Suprapubic skin (tissue), 4 donors: ENCODE measurements around the gene CEP112. TPM values are rescaled to one million over a fixed set of nuclear protein-coding genes. Genes with fewer than 3 reads are reported as not detected.

Experiments used
- DNase-seq, 2 donors: peaks; one replicate each; pipeline ENCODE4 v3.0.0-alpha.2; 2019; ENCODE audit warnings: low spot score in 2 of 2
- H3K27ac ChIP-seq: fragments of 200-600 bp; sonication (generic); one replicate; pipeline ENCODE4 v1.5.1; 2019
- H3K27me3 ChIP-seq: fragments of 200-600 bp; sonication (generic); one replicate; pipeline ENCODE4 v1.5.1; 2019
- H3K36me3 ChIP-seq: fragments of 200-600 bp; sonication (generic); one replicate; pipeline ENCODE4 v1.5.1; 2019
- H3K4me1 ChIP-seq: fragments of 200-600 bp; sonication (generic); one replicate; pipeline ENCODE4 v1.5.1; 2019
- H3K4me3 ChIP-seq: fragments of 200-600 bp; sonication (generic); one replicate; pipeline ENCODE4 v1.5.1; 2019; ENCODE audit warnings: mild to moderate bottlenecking
- H3K9me3 ChIP-seq: fragments of 200-600 bp; sonication (generic); one replicate; pipeline ENCODE4 v1.5.1; 2019
- CTCF ChIP-seq, 2 donors: fragments of 200-600 bp in 1 of 2; fragments of 450-650 bp in 1 of 2; sonication (generic) in 1 of 2; IDR thresholded peaks; one replicate each; pipeline ENCODE4 v1.5.1; 2016 to 2019; ENCODE audit warnings: antibody characterized with exemption in 2 of 2, mild to moderate bottlenecking in 1 of 2, moderate library complexity in 1 of 2
- EP300 ChIP-seq: sonication (generic); formaldehyde crosslinking; IDR thresholded peaks from one replicate; pipeline ENCODE4 v1.6.1; 2017; ENCODE audit warnings: antibody characterized with exemption
- POLR2A ChIP-seq, 2 donors: fragments of 450-650 bp; IDR thresholded peaks; one replicate each; pipeline ENCODE4 v1.6.1; 2017; ENCODE audit warnings: antibody characterized with exemption in 2 of 2, mild to moderate bottlenecking in 2 of 2, moderate library complexity in 2 of 2
- POLR2AphosphoS5 ChIP-seq, 3 donors: sonication (generic); formaldehyde crosslinking; IDR thresholded peaks; one replicate each; pipeline ENCODE4 v1.6.1; 2017; ENCODE audit warnings: antibody characterized with exemption in 3 of 3
- WGBS: methylation state at CpG from one replicate; pipeline ENCODE4 v1.1.5; 2018; 5-methylcytosine and 5-hydroxymethylcytosine counted together
- total RNA-seq, 4 donors: library from RNA; depleted of rRNA; stranded (reverse); fragments of >200 nt; gene quantifications; one replicate each; pipeline ENCODE4 v1.1.0, GENCODE V29; 2016

Gene CEP112
- total RNA-seq, 4 donors from 2014 or later: 0.68 to 14.1 (median 6.6) TPM

GRCh38 chr17:65967372-65967771, 224.6 kb downstream of the CEP112 start:
- no peaks in the 10 kb centered on the region for H3K4me1 ChIP-seq
- H3K4me3 ChIP-seq: no peak overlapping the region
- no peak overlapping the region for H3K27ac ChIP-seq
- DNase-seq: no peak
- no peaks in the 10 kb centered on the region for H3K36me3 ChIP-seq
- H3K27me3 ChIP-seq: no peaks in the 10 kb centered on the region
- 93% methylated on average over 2 of the region's 2 CpGs for WGBS
- TF ChIP-seq CTCF (IDR thresholded peaks at IDR 0.05) (no peak), POLR2AphosphoS5 (IDR thresholded peaks at IDR 0.05) (no peak), POLR2A (IDR thresholded peaks at IDR 0.05) (no peak), EP300 (no peak)
- H3K9me3 ChIP-seq: no peaks in the 10 kb centered on the region

- no peak overlapping the region for H3K4me3 ChIP-seq
- no peaks in the 10 kb centered on the region for H3K36me3 ChIP-seq
- no peak for DNase-seq
- WGBS: 73% methylated on average over 2 of the region's 2 CpGs
- H3K4me1 ChIP-seq: no peaks in the 10 kb centered on the region
- TF ChIP-seq POLR2A (IDR thresholded peaks at IDR 0.05) (no peak), POLR2AphosphoS5 (IDR thresholded peaks at IDR 0.05) (no peak), EP300 (no peak), CTCF (IDR thresholded peaks at IDR 0.05) (no peak)
- H3K27me3 ChIP-seq: no peaks in the 10 kb centered on the region
- H3K9me3 ChIP-seq: no peaks in the 10 kb centered on the region
- H3K27ac ChIP-seq: no peak overlapping the region
Measured at GRCh38 chr17:65966072-65966695, 225.7 kb downstream of the CEP112 start.

- Histone ChIP-seq H3K27me3 (no peaks in the 10 kb centered on the region), H3K9me3 (no peaks in the 10 kb centered on the region), H3K27ac (no peak overlapping the region), H3K36me3 (peaks cover 3% of the 10 kb centered on the region), H3K4me3 (no peak overlapping the region), H3K4me1 (no peaks in the 10 kb centered on the region)
- TF ChIP-seq POLR2A (IDR thresholded peaks at IDR 0.05): no peak
- TF ChIP-seq POLR2AphosphoS5 (IDR thresholded peaks at IDR 0.05): no peak
- TF ChIP-seq CTCF (IDR thresholded peaks at IDR 0.05): no peak
- TF ChIP-seq EP300: no peak
- 89% methylated on average over 3 of the region's 3 CpGs for WGBS
- no peak for DNase-seq
Measured at GRCh38 chr17:65963179-65963578, 228.8 kb downstream of the CEP112 start.

GRCh38 chr17:65959630-65960029, 232.3 kb downstream of the CEP112 start:
- H3K9me3 ChIP-seq: no peaks in the 10 kb centered on the region
- no peak for TF ChIP-seq POLR2AphosphoS5 (IDR thresholded peaks at IDR 0.05)
- no peak for TF ChIP-seq EP300
- no peak for TF ChIP-seq POLR2A (IDR thresholded peaks at IDR 0.05)
- no peak for TF ChIP-seq CTCF (IDR thresholded peaks at IDR 0.05)
- no peak overlapping the region for H3K27ac ChIP-seq
- whole genome bisulfite sequencing: 83% methylated on average over 3 of the region's 3 CpGs
- H3K4me3 ChIP-seq: no peak overlapping the region
- no peaks in the 10 kb centered on the region for H3K4me1 ChIP-seq
- H3K36me3 ChIP-seq: peaks cover 3% of the 10 kb centered on the region
- no peak for DNase-seq
- H3K27me3 ChIP-seq: no peaks in the 10 kb centered on the region

GRCh38 chr17:65956814-65957213, 235.1 kb downstream of the CEP112 start:
- no peak overlapping the region for H3K4me3 ChIP-seq
- no peaks in the 10 kb centered on the region for H3K4me1 ChIP-seq
- TF ChIP-seq CTCF (IDR thresholded peaks at IDR 0.05): no peak
- no peak for TF ChIP-seq POLR2A (IDR thresholded peaks at IDR 0.05)
- no peak for TF ChIP-seq POLR2AphosphoS5 (IDR thresholded peaks at IDR 0.05)
- no peak for TF ChIP-seq EP300
- no peak overlapping the region for H3K27ac ChIP-seq
- 79% methylated on average over 1 of the region's 1 CpG for WGBS
- H3K9me3 ChIP-seq: peaks cover 3% of the 10 kb centered on the region
- no peaks in the 10 kb centered on the region for H3K27me3 ChIP-seq
- H3K36me3 ChIP-seq: peaks cover 3% of the 10 kb centered on the region
- no peak for DNase-seq
